ENCODE data around the gene MXRA8.

The MXRA8 gene

GRCh38 chr1:1310109-1310385 lies 48.3 kb downstream of the MXRA8 start:
- no peak overlapping the region for H3K4me3 ChIP-seq (ENCODE audit: low read length)

DNA sequence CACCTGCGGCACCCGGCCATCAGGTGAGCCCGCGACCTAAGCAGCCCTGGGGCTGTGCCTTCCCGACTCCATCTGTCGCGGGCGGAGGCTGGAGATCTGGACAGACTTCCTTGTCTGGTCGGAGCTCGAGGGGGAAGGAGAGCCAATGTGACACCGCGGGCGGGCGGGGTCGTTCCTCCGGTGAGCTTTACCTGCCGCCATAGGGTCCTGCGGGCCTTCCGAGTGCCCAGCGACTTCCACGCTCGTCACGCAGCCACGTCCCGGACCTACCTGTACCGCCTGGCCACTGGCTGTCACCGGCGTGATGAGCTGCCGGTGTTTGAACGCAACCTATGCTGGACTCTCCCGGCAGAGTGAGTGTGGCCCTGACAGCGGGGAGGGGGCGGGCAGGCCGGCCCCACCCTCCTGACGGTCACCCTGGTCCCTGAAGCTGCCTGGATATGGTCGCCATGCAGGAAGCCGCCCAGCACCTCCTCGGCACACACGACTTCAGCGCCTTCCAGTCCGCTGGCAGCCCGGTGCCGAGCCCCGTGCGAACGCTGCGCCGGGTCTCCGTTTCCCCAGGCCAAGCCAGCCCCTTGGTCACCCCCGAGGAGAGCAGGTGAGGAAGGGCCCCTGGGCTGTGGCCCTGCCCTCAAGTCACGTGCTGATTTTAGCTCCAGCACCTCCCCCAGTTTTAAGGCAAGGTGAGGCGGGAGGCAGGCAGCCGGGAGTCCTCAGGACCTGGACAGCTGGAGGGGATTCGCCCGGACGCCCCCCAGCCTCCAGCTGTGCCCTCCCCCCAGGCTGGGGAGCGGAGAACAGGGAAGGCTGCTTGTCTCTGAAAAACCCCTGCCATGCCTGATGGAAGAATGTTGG lies 48.9 kb downstream of the MXRA8 start:
- H2AFZ ChIP-seq (ENCODE audit: low read depth, low read length): no peak overlapping the region
- H3K4me1 ChIP-seq (ENCODE audit: insufficient read depth, low read length): peaks cover 35% of the 10 kb centered on the region
- no peaks in the 10 kb centered on the region for H3K27me3 ChIP-seq (ENCODE audit: insufficient read depth, low read length)
- peaks cover 47% of the 10 kb centered on the region for H3K36me3 ChIP-seq (ENCODE audit: insufficient read depth, low read length)
- no peaks in the 10 kb centered on the region for H3K9me3 ChIP-seq (ENCODE audit: low read length)
- peak overlapping the region; percentile 65 for H3K4me3 ChIP-seq (ENCODE audit: low read length)

More at GRCh38 chr1:1310109-1310385, 48.3 kb downstream of the MXRA8 start:
- Histone ChIP-seq H3K4me1 (ENCODE audit: insufficient read depth, low read length) (peaks cover 30% of the 10 kb centered on the region), H3K27me3 (ENCODE audit: insufficient read depth, low read length) (no peaks in the 10 kb centered on the region), H3K9me3 (ENCODE audit: low read length) (no peaks in the 10 kb centered on the region), H2AFZ (ENCODE audit: low read depth, low read length) (no peak overlapping the region), H3K36me3 (ENCODE audit: insufficient read depth, low read length) (peaks cover 51% of the 10 kb centered on the region)

DNA sequence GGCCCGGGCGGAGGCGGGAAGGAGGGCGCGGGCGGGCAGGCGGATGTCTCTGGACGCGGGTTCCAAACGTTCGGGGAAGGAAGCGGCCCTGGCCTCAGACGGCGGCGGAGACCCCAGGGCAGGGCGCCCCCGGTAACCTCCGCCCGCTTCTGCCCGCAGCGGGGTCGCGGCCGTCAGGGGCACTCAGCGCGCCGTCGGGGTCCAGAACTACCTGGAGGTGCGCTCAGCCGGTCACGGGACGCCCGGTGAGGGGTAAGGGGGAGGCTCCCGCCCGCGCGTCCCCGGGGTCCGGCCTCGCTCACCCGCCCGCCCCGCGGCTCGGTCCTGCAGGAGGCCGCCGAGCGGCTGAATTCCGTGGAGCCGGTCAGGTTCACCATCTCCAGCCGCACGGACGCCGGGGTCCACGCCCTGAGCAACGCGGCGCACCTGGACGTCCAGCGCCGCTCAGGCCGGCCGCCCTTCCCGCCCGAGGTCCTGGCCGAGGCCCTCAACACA lies 49.6 kb downstream of the MXRA8 start:
- Histone ChIP-seq H3K36me3 (ENCODE audit: insufficient read depth, low read length) (peaks cover 40% of the 10 kb centered on the region), H3K9me3 (ENCODE audit: low read length) (no peaks in the 10 kb centered on the region), H3K27me3 (ENCODE audit: insufficient read depth, low read length) (no peaks in the 10 kb centered on the region), H3K4me3 (ENCODE audit: low read length) (peak overlapping the region; percentile 65), H2AFZ (ENCODE audit: low read depth, low read length) (no peak overlapping the region), H3K4me1 (ENCODE audit: insufficient read depth, low read length) (peaks cover 40% of the 10 kb centered on the region)

- peaks cover 34% of the 10 kb centered on the region for H3K36me3 ChIP-seq (ENCODE audit: insufficient read depth, low read length)
- peak within 1 kb of the TSS; percentile 73 for H3K4me3 ChIP-seq (ENCODE audit: low read length)
- no peaks in the 10 kb centered on the region for H3K27me3 ChIP-seq (ENCODE audit: insufficient read depth, low read length)
- no peaks in the 10 kb centered on the region for H3K9me3 ChIP-seq (ENCODE audit: low read length)
- H3K4me1 ChIP-seq (ENCODE audit: insufficient read depth, low read length): peaks cover 43% of the 10 kb centered on the region
- H2AFZ ChIP-seq (ENCODE audit: low read depth, low read length): peak within 1 kb of the TSS; percentile 86
These were observed 50.2 kb downstream of the MXRA8 start, which contains the start of the genes ACAP3 and PUSL1 for GRCh38 chr1:1307923-1308755. Gene ACAP3 (minus strand): TSS chr1:1307930. CDS start chr1:1307815, 115 bp downstream. Gene PUSL1 (plus strand): TSS chr1:1308597. CDS start chr1:1308644, 47 bp downstream.

DNA sequence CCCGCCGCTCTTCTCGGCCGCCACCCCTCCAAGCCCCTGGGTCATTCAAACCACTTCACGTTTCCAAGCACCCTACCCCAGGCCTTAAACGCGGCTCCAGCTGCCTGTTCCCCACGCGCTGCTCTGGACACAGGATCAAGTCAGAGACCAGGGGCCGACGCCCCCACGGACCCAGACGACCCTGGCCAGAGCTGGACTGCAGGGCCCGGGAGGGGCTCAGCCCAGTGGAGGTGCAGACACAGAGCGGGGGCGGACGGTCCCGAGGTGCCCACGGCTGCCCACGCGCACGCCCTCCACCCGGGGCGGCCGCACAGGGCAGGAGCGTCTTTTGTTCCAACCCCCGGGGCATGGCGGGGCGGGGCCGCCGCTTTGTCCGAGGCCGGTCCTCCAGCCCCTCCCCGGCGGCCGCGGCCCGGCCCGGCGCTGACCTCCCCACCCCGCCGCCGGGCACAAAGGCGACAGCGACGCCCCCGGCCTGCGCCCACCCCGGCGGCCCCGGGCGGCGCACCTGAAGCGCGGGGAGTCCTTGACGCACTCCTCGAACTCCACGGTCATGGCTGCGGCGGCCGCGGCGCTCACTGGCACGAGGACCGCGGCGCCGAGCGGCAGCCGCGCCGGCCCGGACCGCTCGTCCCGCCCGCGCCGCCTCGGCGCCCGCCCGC lies 51.0 kb downstream of the MXRA8 start:
- no peaks in the 10 kb centered on the region for H3K27me3 ChIP-seq (ENCODE audit: insufficient read depth, low read length)
- peaks cover 43% of the 10 kb centered on the region for H3K4me1 ChIP-seq (ENCODE audit: insufficient read depth, low read length)
- H3K9me3 ChIP-seq (ENCODE audit: low read length): no peaks in the 10 kb centered on the region
- H3K36me3 ChIP-seq (ENCODE audit: insufficient read depth, low read length): peaks cover 26% of the 10 kb centered on the region
- peak overlapping the region; percentile 70 for H3K4me3 ChIP-seq (ENCODE audit: low read length)
- no peak overlapping the region for H2AFZ ChIP-seq (ENCODE audit: low read depth, low read length)

GRCh38 chr1:1306661-1307260 lies 51.6 kb downstream of the MXRA8 start:
- no peaks in the 10 kb centered on the region for H3K27me3 ChIP-seq (ENCODE audit: insufficient read depth, low read length)
- no peaks in the 10 kb centered on the region for H3K9me3 ChIP-seq (ENCODE audit: low read length)
- H2AFZ ChIP-seq (ENCODE audit: low read depth, low read length): no peak overlapping the region
- peaks cover 43% of the 10 kb centered on the region for H3K4me1 ChIP-seq (ENCODE audit: insufficient read depth, low read length)
- peaks cover 21% of the 10 kb centered on the region for H3K36me3 ChIP-seq (ENCODE audit: insufficient read depth, low read length)
- H3K4me3 ChIP-seq (ENCODE audit: low read length): peak overlapping the region; percentile 70

DNA sequence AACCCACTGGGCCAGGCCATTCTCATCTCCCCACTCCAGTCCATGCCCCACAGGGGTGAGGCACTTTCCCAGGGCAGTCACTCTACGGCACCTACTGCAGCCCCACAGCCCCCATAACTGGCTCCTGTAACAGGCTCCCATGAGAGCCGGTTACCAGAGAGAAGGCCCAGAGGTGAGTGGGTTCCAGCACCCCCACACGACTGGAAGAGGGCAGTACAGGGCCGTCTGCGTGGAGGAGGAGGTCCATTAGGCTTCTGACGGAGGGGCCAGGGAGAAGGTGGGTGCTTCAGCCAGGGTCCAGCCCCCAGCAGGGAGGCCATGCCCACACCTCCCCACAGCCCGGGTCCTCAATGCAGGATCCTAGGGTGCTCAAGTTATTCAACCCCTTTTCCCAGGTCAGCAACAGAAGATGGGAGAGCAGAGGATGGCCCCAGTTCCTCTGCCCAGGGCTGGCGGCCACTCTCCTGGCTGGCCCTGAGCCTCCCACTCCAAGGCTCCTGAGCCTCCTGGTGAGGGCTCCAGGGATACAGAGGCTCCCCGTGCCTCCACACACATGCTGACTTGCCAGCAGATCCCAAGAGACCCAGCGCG lies 52.2 kb downstream of the MXRA8 start:
- Histone ChIP-seq H2AFZ (ENCODE audit: low read depth, low read length) (no peak overlapping the region), H3K4me1 (ENCODE audit: insufficient read depth, low read length) (peaks cover 43% of the 10 kb centered on the region), H3K4me3 (ENCODE audit: low read length) (peak overlapping the region; percentile 70), H3K36me3 (ENCODE audit: insufficient read depth, low read length) (peaks cover 15% of the 10 kb centered on the region), H3K9me3 (ENCODE audit: low read length) (no peaks in the 10 kb centered on the region), H3K27me3 (ENCODE audit: insufficient read depth, low read length) (no peaks in the 10 kb centered on the region)

GRCh38 chr1:1305300-1306069 lies 52.9 kb downstream of the MXRA8 start:
- H3K36me3 ChIP-seq (ENCODE audit: insufficient read depth, low read length): peaks cover 8% of the 10 kb centered on the region

GRCh38 chr1:1304331-1305299 lies 53.7 kb downstream of the MXRA8 start:
- H3K4me3 ChIP-seq (ENCODE audit: low read length): peak overlapping the region; percentile 23
- H3K4me1 ChIP-seq (ENCODE audit: insufficient read depth, low read length): peaks cover 42% of the 10 kb centered on the region
- no peaks in the 10 kb centered on the region for H3K27me3 ChIP-seq (ENCODE audit: insufficient read depth, low read length)
- H2AFZ ChIP-seq (ENCODE audit: low read depth, low read length): no peak overlapping the region
- peaks cover under 1% of the 10 kb centered on the region for H3K36me3 ChIP-seq (ENCODE audit: insufficient read depth, low read length)
- no peaks in the 10 kb centered on the region for H3K9me3 ChIP-seq (ENCODE audit: low read length)

More at GRCh38 chr1:1305300-1306069, 52.9 kb downstream of the MXRA8 start:
- no peaks in the 10 kb centered on the region for H3K27me3 ChIP-seq (ENCODE audit: insufficient read depth, low read length)
- H3K4me1 ChIP-seq (ENCODE audit: insufficient read depth, low read length): peaks cover 43% of the 10 kb centered on the region
- peak overlapping the region; percentile 70 for H3K4me3 ChIP-seq (ENCODE audit: low read length)
- H2AFZ ChIP-seq (ENCODE audit: low read depth, low read length): no peak overlapping the region
- no peaks in the 10 kb centered on the region for H3K9me3 ChIP-seq (ENCODE audit: low read length)

GRCh38 chr1:1303736-1304135 lies 54.6 kb downstream of the MXRA8 start:
- H2AFZ ChIP-seq (ENCODE audit: low read depth, low read length): no peak overlapping the region
- H3K36me3 ChIP-seq (ENCODE audit: insufficient read depth, low read length): peaks cover 2% of the 10 kb centered on the region
- peaks cover 36% of the 10 kb centered on the region for H3K4me1 ChIP-seq (ENCODE audit: insufficient read depth, low read length)
- no peak overlapping the region for H3K4me3 ChIP-seq (ENCODE audit: low read length)
- no peaks in the 10 kb centered on the region for H3K9me3 ChIP-seq (ENCODE audit: low read length)
- no peaks in the 10 kb centered on the region for H3K27me3 ChIP-seq (ENCODE audit: insufficient read depth, low read length)

DNA sequence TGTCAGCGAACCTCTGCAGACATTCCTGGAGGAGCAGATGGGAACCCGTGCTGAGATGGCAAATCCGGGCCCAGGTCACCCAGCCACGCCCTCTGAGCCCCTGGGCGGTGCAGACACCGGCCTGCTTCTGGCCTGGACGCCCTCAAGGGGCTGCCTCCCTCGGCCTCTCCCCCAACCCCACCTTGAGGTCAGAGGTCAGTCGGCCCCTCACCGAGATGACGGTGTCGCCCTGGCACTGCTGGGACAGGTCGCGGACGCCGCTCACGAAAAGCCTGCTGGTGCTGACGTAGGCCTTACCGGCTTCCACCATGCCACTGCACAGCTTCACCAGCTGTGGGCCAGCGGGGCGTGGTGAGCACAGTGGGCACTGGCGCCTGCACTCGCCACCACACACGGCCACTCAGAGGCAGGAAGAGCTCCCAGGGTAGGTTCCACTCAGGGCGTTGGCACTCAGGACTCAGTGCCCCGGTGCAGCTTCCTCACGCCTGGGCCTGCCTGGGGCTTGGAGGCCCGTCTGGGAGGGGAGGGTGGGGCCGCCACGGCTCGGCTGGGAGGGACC lies 55.3 kb downstream of the MXRA8 start:
- Histone ChIP-seq H3K27me3 (ENCODE audit: insufficient read depth, low read length) (no peaks in the 10 kb centered on the region), H3K36me3 (ENCODE audit: insufficient read depth, low read length) (peaks cover 4% of the 10 kb centered on the region), H3K4me3 (ENCODE audit: low read length) (no peak overlapping the region), H3K9me3 (ENCODE audit: low read length) (no peaks in the 10 kb centered on the region), H3K4me1 (ENCODE audit: insufficient read depth, low read length) (peaks cover 38% of the 10 kb centered on the region), H2AFZ (ENCODE audit: low read depth, low read length) (no peak overlapping the region)

All from neuron (in vitro differentiated cells).